Neutrophil (primary cell): ENCODE results near the gene IQSEC1.

Experiments
- H3K27ac ChIP-seq: fragments of 200-600 bp; sonication (generic); 2 replicates; pipeline ENCODE4 v1.5.1; 2016; ENCODE audit warnings: mild to moderate bottlenecking, moderate library complexity
- H3K27me3 ChIP-seq: fragments of 200-600 bp; sonication (generic); 2 replicates; pipeline ENCODE4 v1.6.0; 2016; ENCODE audit warnings: mild to moderate bottlenecking
- H3K36me3 ChIP-seq: fragments of 200-600 bp; sonication (generic); 2 replicates; pipeline ENCODE4 v1.5.1; 2017
- H3K4me1 ChIP-seq, 2 experiments: fragments of 200-600 bp in 1 of 2; sonication (generic) in 1 of 2; 1 replicate in 1 of 2; 2 replicates in 1 of 2; pipeline versions ENCODE4 v1.5.1 to v1.6.1; 2013 to 2016; ENCODE audit warnings: low read depth in 1 of 2, low read length in 1 of 2, mild to moderate bottlenecking in 1 of 2, moderate library complexity in 1 of 2; ENCODE audit not compliant: control insufficient read depth in 1 of 2, insufficient read depth in 1 of 2
- H3K4me3 ChIP-seq, 2 experiments: fragments of 200-600 bp in 1 of 2; sonication (generic) in 1 of 2; 1 replicate in 1 of 2; 2 replicates in 1 of 2; pipeline ENCODE4 v1.5.1; 2013 to 2016; ENCODE audit warnings: low read depth in 1 of 2, low read length in 1 of 2, mild to moderate bottlenecking in 1 of 2, moderate library complexity in 1 of 2
- H3K9me3 ChIP-seq: fragments of 200-600 bp; sonication (generic); 2 replicates; pipeline ENCODE4 v1.5.1; 2016
- CTCF ChIP-seq: fragments of 200-600 bp; sonication (generic); IDR thresholded peaks from 2 replicates; pipeline ENCODE4 v1.5.1; 2016; ENCODE audit warnings: antibody characterized with exemption

Gene IQSEC1

GRCh38 chr3:12956316-12956660, 116.9 kb downstream of the IQSEC1 start:
- no peak for TF ChIP-seq CTCF
- Histone ChIP-seq H3K36me3 (peaks cover 64% of the 10 kb centered on the region), H3K4me3 (no peak overlapping the region), H3K27ac (no peak overlapping the region), H3K27me3 (no peaks in the 10 kb centered on the region), H3K9me3 (no peaks in the 10 kb centered on the region), H3K4me1 (peaks cover 40 to 45% of the 10 kb centered on the region in 2 experiments)

- no peak for TF ChIP-seq CTCF
Observed at GRCh38 chr3:12955651-12956315, 117.4 kb downstream of the IQSEC1 start.

GRCh38 chr3:12954891-12955650, 118.2 kb downstream of the IQSEC1 start:
- no peak for TF ChIP-seq CTCF
- Histone ChIP-seq H3K36me3 (peaks cover 62% of the 10 kb centered on the region), H3K4me1 (peaks cover 30 to 36% of the 10 kb centered on the region in 2 experiments), H3K4me3 (no peak overlapping the region), H3K9me3 (no peaks in the 10 kb centered on the region), H3K27me3 (no peaks in the 10 kb centered on the region), H3K27ac (peak overlapping the region; percentile 15)

More at GRCh38 chr3:12955651-12956315, 117.4 kb downstream of the IQSEC1 start:
- no peak overlapping the region for H3K27ac ChIP-seq
- H3K27me3 ChIP-seq: no peaks in the 10 kb centered on the region
- no peak overlapping the region for H3K4me3 ChIP-seq
- H3K36me3 ChIP-seq: peaks cover 64% of the 10 kb centered on the region
- no peaks in the 10 kb centered on the region for H3K9me3 ChIP-seq
- H3K4me1 ChIP-seq: peaks cover 35 to 40% of the 10 kb centered on the region in 2 experiments

- peaks cover 67% of the 10 kb centered on the region for H3K36me3 ChIP-seq
- no peak overlapping the region for H3K4me3 ChIP-seq
- H3K9me3 ChIP-seq: no peaks in the 10 kb centered on the region
- peaks cover 30 to 36% of the 10 kb centered on the region in 2 experiments for H3K4me1 ChIP-seq
- no peaks in the 10 kb centered on the region for H3K27me3 ChIP-seq
- TF ChIP-seq CTCF: no peak
- no peak overlapping the region for H3K27ac ChIP-seq
Observed at GRCh38 chr3:12954180-12954579, 119.0 kb downstream of the IQSEC1 start.

- Histone ChIP-seq H3K36me3 (peaks cover 71% of the 10 kb centered on the region), H3K27ac (no peak overlapping the region), H3K27me3 (no peaks in the 10 kb centered on the region), H3K4me3 (no peak overlapping the region), H3K9me3 (no peaks in the 10 kb centered on the region), H3K4me1 (peaks cover 25 to 36% of the 10 kb centered on the region in 2 experiments)
- TF ChIP-seq CTCF: no peak
Observed at GRCh38 chr3:12953201-12953995, 119.8 kb downstream of the IQSEC1 start.
